Stimulated activated CD8-positive, alpha-beta memory T cell treated with anti-CD3 and anti-CD28 coated beads, Interleukin-7, amount 100 ng/mL, for 4 hours (primary cell): ENCODE measurements around the gene KRT83.
A peak's percentile ranks its signal among the peaks of the same experiment; 100 is the strongest.
"Not testable (repeated sequence)": the region's sequence is repeated elsewhere in the genome, so short reads cannot be mapped to it uniquely, and the experiment has no call there.

Experiments used
- DNase-seq, 2 donors: peaks; one replicate each; pipeline ENCODE4 v3.0.0-alpha.2; 2020; ENCODE audit warnings: low read depth in 2 of 2

The KRT83 gene

DNA sequence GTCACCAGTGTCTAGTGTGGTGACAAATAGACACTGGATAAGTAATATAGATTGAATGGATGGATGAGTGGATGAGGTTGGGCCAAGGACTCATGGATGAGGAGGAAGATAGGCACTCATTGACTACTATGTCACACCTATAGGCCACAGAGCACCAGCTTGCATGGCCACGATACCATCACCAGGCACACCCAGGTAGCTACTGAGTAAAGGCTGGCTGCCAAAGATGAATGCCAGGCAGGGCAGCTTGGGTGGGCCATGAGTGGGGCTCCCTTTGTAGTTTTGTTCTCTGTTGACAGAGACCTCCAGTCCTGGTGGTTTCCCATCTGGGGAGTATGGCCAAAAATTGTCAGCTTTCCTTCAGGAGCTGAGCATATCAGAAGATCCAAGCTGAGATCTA lies 11.2 kb upstream of the KRT83 start:
- no peak for DNase-seq

DNA sequence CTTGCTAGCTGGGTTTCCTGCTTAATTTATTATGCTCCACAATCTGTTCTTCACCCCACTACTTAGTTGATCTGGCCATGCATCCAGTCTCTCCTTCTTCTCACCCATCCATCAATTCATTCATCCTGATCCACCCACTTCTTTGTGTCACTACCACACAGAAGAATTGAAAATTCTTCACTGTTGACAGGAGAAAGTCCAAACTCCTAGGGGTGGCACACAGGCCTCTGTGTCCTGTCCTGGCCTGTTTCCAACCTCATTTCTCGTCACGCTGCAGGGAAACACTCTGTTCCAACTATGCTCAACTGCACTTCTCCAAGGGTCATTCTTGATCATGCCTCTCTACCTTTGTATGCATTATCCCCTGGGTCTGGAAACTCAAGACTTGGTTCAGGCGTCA lies 10.6 kb upstream of the KRT83 start:
- DNase-seq: no peak

DNA sequence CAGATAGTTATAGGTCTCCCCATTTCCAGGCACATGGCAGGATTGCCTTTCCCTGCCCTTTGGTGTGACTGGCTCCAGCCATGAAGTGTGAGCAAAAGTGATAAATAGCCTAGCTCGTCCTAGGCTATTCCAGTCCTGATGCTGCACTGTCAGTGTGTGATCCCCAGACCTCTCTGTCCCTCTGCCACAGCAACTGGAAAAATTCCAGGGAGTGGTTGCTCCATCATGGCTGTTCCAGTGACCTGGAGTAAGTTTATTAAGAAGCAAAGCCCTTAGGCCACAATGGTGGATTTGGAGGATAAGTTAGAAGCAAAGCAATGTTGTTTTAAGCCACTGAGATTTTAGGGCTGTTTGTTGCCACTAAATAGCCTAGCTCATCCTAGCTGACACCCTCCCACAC lies 9.8 kb upstream of the KRT83 start:
- no peak for DNase-seq

DNA sequence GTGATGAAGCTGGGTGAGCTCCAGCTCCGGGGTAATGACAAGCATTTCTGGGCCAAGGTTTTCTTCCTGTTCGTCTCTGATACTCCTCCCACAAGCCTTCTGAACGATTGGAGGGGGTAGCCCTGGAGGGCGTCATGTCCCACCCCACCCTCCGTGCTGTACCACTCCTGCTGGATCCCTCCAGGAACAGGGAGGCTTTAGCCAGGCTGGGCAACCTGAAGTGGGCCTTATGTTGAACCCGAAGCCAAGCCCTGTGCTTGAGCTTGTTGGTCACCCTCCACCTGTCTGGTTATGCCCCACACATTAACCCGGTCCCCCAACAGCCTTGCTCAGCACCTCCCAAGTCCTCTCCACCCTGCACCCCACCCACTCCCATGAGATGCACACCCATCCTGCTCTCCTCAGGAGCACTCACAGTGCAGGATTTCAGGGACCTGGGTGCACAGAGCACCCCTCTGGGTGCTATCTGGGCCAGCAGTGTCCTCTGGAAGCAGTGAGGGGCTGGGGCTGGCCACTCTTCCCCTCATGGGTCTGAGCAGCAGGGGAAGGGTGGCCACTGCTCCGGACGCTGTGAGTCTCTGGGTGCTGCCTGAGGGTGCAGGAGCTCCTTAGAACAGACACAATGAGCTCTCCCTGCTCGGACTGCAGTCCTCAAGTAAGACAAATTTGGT lies 6.8 kb upstream of the KRT83 start:
- no peak for DNase-seq

DNA sequence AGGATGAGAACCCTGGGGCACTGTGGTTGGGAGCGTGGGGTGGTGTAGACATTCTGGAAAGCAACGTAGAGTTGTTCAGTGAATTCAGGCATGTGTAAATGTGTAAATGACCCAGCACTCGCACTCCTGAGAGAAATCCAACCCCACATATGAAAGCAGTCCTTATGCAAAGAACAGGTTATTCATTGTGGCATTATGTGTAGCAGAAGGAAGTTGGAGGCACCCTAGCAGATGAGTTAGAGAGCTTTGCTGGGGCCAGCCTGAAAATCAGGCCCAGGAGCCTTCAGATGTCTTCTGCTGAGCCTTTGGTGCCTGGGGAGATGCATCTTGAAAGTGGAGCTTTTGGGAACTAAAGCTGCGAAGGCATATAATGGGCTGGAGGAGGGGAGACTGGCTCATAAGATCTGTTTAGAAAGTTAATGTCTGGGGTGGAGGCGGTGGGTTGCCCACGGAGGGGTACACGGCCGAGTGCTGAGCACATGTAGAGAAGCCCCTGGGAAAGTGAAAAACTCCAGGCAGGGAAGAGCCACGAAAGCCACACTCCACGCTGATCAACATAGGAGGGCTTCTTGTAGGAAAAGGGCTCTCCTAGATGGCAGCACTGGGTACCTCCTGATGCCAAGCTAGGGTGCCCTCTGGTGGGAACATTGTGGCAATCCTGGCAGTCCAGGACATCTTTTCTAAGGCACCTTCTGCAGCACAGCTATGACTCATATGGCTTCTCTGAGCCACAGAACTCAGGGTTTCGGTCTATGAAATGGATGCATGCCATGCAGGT lies 6.0 kb upstream of the KRT83 start:
- DNase-seq: peak; percentile 67 to 73

DNA sequence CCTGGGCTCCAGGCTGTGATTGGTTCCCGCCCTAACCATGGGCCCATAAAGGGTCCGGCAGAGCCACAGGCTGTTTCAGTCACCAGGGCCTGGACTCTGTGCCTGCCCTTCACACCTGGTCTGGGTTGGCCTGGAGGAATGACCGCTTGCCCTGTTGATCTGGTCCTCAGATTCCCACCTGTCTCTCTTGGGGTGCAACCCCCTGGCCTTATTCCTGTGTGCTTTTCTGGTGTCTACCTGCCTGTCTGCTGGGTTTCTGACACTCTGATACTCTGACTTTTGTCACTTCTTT lies 2.9 kb upstream of the KRT83 start:
- no peak for DNase-seq

DNA sequence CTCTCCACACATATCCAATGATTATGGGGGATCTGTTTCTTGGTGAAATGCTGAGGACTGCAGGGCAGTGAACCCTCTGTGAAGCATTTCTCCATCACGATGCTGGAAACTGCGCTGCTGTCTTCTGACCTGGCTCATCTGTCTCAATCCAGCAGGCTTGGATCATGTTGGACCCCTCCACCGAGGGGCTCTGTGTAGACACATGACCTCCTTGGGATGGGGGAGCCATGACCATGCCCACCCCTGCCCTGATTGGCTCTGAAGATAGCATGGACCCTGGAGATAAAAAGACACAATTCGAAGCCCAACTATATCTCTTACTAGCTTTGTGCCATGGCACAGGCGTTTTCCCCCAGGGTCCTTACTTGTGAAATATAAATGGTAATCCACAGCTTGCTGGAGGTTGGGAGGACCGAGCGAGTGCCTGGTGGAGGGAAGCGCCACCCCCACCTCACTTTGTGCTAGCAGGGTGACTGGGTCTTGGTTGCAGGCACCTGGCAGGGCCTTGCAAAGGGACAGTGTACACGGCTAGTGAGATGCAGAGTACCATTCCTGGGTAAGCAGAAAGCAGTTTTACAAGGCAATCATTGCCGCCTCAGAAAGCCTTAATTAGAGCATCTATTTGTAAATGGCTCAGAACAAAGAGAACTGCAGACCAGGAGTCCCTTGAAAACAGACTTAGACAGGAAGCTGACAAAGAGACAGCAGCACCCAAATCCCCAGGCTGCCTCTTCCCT lies 2.4 kb upstream of the KRT83 start:
- DNase-seq: no peak

DNA sequence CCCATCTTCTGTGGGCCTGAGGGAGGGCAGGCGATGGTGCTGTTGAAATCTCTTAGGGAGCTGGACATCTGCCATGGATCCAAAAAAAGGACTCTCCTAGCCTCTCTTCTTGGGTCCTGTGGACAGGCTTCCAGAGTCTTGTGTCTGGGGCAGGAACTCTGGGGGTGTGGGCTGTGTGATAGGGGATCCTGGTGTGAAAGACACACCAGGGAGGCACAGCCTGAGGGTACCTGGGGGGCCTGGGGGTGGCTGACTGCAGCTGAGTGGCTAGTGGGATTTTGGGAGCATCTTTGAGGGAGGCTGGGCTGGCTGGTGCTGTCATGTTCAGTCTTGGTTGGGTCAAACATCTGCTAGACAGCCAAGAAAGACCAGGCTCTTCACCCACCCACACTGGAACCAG lies 1.8 kb upstream of the KRT83 start:
- no peak for DNase-seq

DNA sequence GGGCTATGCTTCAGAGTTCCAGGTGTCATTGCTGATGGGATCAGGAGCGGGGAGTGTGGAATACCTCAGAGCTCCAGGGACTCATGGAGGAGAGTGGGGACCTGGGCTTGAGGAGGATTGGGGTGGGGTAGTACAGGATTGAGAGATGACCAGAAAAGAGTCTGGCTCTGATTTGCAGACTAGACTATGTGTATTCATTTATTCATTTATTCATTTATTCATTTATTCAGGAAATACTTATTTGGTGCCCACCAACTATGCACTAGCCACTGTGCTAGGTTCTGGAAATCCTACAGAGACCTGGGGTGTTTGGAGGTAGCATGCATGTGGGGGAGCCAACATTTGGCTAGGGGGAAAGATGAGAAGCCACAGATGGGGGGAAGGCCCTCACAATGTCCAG lies 871 bp upstream of the KRT83 start:
- no peak for DNase-seq

DNA sequence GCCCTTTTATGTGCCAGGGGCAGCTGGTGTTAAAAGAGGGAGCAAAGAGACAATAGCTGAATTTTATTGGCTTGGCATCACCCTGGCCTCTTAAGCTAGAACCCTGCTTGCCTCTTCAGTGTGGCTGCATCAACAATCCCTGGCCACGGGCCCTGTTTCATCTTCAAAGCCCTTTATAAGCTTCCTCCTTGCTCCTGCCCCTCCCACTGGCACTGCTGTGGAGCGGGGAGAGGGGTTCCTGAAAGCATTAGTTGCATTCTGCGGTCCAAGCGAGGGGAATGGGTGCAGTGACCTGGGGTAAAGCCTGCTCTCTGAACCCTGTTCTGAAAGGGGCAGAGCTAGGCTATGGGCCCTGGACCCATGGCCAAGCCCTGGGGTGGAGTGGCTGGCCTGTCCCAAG lies 220 bp upstream of the KRT83 start:
- DNase-seq: no peak

DNA sequence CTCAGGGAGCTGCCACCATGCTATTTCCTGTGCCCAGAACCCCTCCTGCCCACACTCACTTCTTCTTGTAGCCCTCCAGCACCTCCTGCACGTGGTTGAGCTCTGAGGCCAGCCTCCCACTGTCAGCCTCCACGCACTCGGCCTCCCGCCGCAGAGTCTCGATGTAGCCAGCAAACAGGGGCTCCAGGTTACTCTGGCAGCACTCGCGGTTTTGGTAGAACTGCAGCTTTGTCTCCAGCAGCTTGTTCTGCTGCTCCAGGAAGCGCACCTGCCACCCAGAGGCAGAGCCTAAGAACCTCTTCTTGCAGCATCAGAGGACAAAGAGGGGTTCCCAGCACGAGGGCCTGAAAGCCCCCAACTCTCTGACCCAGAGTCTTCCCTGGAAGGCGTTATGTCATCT lies 2.1 kb downstream of the KRT83 start:
- DNase-seq: no peak

DNA sequence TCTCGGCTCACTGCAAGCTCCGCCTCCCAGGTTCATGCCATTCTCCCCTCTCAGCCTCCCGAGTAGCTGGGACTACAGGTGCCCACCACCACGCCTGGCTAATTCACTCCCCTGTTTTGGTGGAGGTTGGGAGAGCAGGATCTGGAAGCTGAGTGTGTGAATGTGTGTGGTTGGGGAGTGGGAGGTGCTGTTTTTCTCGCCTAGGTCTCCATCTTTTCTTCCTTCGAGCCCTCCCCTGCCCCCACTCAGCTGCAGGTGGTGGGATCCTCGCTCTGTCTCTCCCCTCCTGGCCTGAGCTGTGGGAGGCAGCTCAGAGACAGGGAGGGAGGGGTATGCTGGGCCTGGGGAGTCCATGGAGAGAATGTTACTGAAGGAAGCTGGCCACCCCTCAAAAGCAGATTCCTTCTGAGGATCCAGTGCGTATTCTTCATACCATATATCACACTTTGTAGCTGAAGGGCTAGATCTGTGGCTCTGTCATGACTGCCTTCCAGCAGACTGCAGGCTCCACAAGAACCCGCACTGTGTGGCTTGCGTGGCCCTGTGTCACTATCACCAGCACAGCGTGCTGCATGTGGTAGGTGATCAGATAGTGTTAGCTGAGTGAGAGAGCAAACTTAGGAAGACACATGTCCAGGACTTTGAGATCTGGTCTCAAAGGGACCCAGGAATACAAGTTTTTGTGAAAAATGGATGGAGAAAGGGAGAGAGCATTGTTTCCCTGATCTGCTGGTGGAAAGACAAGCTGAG lies 2.8 kb downstream of the KRT83 start:
- no peak for DNase-seq

DNA sequence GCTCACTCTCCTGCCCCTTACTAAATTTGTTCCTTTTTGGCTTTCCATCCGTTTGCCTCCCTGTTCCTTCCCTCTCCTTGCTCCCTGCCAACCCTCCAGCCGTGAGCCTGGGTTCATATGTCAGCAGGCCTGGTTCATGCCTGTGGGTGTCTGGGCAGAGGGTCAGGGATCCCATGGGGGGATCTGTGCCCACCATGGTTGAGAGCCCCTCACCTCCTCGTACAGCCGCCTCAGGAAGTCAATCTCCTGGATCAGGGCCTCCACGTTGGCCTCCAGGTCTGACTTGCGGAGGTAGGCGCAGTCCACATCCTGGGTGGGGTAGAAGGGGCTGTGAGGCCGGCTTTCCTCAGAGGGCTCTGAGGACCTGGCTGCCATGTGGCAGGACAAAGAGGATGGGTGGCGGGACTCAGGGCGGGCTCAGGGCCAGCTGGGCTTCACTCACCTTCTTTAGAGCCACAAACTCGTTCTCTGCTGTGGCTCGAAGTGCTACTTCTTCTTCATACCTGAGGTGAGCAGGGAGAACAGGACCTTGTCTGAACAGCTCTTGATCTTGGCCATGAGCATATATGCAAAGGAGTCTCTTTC lies 3.6 kb downstream of the KRT83 start:
- DNase-seq: no peak

DNA sequence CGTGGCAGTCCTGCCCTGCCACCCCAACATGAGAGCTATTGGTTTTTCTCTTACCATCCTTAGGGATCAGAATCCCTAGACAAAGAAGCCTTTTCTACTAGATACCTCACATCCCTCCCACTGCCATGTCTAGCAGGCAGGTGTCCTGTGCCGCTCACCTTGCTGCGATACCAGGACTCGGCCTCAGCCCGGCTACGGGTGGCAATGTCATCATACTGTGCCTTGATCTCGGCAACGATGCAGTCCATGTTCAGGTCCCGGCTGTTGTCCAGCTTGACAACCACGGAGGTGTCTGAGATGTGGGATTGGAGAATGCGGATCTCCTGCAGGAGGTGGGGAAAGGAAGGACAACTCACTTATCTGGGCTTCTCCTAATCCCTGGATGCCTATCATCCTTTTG lies 4.5 kb downstream of the KRT83 start:
- DNase-seq: no peak

DNA sequence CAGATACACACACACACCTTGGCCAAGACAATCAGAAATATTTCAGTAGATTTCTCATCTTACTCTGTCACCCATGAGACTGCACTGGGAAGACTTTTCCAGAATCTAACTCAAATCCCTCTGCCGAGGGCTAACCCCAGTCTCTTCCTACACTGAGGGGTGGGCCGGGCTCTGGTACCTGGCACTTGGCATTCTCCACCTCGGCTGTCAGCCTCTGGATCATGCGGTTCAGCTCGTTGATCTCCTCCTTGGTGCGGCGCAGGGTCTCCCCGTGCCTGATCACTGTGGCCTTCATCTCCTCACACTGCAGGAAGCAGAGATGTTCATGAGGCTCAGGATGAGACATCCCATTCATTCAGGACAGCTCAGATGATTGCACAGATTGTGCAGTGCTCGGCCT lies 4.9 kb downstream of the KRT83 start:
- no peak for DNase-seq

DNA sequence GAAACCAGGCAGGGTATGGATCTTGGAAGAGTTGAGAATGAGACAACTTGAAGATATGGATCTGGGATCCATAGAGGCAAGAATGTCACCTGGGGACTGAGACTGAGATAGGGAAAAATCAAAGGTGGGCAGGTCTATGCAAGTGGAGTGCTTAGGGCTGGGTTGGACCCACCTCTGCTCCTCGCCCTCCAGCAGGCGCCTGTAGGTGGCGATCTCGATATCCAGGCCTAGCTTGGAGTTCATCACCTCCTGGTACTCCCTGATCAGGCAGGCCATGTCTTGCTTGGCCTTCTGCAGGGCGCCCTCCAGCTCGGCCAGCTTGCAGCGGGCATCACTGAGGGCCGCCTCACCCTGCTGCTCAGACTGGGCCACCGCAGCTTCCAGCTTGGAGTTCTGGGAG lies 5.5 kb downstream of the KRT83 start:
- not testable (repeated sequence) for DNase-seq

DNA sequence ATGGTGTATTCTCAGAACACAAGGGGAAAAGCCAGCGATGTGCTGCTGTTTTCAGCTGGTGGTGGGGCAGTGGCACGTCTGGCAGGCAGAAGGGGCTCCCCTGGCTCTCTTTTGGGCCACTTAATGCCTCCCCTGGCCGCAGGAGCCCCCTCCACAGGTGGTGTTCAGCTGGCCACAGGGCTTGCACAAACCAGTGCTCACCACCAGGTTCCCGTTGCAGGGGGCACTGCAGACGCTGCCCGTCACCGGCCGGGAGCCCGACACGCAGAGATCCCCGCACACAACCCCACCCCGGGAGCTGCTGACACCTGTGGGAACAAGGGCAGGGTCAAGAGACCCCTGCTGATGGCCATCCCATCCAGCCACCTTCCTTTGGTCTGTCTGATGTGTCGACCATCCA lies 6.7 kb downstream of the KRT83 start:
- DNase-seq: no peak

DNA sequence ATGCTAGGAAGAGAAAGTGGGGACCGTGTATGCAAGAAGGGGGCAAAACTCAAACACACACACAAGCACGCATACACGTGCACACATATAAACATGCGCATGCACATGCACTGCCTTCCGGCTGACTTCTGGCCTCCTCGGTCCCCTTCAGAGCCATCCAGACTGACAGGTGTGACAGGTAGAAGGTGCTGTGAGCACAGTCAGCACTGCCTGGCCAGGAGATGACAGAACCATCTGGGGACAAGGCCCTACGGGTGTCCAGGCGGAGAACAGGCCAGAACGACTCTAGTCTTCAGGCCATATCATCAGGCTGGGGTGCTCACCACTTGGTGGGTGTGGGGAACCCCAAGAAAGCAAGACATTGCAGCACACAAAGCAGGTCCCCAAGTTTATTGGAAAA lies 7.3 kb downstream of the KRT83 start:
- no peak for DNase-seq

DNA sequence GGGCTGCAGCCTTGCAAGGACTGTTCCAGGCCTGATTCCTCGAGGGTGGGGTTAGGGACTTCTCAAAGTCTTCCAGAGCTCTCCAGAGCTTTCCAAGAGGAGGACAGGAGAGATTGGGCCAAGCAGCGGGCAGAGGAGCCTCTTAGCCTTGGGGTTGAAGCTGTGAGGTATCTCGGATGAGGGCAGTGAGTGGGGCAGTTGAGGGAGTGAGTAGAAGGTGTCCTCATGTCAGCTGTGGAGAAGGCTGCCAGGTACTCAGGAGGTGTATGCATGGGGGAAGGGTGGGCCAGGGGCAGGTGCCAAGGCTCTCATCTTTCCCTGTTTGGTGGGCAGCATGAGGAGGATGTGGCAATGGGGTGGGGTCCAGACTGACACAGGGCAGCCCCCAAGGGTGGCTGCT lies 7.7 kb downstream of the KRT83 start:
- DNase-seq: no peak

DNA sequence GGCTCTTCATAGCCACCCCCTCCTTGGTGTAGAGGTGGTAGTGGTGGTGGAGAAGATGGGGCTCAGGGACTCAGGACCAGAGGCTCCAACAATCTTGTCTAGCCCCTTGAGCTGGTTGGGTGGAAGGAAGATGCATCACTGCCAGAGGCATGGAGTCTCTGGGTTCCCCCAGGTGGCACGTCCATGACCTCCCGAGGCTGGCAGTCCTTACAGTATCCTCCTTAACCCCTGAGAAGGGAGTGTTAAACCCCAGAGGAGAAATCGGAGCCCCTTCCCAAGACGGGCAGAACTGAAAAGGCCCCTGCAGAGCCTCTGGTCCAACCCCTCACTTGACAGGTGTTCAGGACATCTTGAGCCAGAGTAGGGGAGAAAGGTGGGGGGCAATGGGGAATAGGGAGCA lies 9.1 kb downstream of the KRT83 start:
- DNase-seq: no peak

DNA sequence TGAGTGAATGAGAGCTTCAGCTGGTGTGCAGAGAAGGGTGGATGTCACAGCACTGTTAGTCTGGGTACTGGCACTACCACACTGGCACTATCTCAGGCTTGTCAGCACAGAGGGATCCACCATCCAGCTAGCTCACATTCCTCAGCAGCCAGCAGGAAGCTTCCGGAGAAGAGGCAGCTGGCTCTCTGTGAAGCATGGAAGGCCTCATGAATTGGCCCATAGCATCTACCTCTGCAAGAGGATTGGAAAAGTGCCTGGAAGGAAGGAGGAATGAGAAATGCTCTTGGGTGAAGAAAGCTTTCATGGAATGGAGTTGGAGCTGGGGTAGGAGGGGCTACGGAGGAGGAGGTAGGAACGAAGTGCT lies 9.9 kb downstream of the KRT83 start:
- DNase-seq: no peak

DNA sequence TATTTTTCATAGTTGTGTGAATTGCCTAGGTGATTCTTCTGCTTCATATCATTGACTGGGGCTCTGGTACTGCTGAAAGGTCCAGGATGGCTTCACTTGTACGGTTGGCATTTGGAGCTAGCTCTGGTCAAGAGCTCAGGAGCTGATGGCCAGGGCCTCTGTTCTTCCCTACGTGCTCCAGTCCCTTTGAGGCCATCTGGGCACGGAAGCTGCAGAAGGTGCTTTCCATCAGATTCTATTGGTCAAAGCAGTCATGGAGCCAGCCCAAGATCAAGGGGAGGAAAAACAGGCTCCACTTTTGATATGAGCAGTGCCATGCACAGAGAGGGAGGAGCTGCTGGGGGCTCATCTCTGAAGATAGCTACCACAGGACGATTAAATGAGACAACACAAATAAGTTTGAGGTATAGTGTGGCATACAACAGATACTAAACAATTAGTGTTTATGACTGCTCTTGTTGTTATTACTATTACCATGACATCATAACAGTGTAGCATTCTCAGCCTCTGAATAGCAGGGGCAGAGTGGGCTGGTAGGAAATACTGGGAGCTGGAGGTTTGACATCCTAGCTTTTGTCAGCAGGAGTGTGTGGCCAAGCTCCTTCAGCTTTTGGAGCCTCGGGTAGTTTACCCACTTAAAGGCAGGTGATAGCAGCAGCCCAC lies 10.4 kb downstream of the KRT83 start:
- no peak for DNase-seq
